ENCODE results near the gene SNRPD2.

Gene SNRPD2

DNA sequence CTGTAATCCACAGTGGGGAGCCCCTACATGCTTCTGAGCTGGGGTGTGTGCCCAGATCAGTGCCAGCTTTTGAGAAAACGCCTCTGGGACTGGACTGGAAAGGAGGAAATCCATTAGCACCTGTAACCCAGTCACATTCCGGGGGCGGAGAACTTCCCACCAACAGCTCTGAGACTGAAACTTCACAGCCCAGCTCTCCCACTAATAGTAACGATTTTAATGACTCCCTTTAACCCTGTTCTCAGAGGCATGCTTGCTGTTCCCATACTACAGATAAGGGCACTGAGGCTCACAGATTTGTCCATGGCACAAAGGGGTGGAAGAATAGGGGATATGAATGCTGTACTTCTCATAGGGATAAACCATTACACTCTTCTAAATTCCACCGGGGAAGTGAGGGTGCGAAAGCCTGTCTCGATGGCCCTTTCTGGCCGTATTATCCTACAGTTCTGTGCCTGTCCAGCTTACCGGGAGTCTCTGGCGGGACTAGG lies 38.1 kb upstream of the SNRPD2 start:
- TF ChIP-seq FOXP2 (optimal IDR thresholded peaks at IDR 0.05; ENCODE audit: borderline replicate concordance, extremely low read depth, extremely low read length, insufficient read depth) (no peak), TAF1 (IDR thresholded peaks at IDR 0.05; ENCODE audit: borderline replicate concordance, insufficient read depth, low read length) (no peak), POLR2AphosphoS5 (IDR thresholded peaks at IDR 0.05; ENCODE audit: low read depth, low read length) (no peak), SIN3A (IDR thresholded peaks at IDR 0.05; ENCODE audit: borderline replicate concordance, insufficient read depth, low read length) (no peak)
- TF ChIP-seq, protein P1, sequence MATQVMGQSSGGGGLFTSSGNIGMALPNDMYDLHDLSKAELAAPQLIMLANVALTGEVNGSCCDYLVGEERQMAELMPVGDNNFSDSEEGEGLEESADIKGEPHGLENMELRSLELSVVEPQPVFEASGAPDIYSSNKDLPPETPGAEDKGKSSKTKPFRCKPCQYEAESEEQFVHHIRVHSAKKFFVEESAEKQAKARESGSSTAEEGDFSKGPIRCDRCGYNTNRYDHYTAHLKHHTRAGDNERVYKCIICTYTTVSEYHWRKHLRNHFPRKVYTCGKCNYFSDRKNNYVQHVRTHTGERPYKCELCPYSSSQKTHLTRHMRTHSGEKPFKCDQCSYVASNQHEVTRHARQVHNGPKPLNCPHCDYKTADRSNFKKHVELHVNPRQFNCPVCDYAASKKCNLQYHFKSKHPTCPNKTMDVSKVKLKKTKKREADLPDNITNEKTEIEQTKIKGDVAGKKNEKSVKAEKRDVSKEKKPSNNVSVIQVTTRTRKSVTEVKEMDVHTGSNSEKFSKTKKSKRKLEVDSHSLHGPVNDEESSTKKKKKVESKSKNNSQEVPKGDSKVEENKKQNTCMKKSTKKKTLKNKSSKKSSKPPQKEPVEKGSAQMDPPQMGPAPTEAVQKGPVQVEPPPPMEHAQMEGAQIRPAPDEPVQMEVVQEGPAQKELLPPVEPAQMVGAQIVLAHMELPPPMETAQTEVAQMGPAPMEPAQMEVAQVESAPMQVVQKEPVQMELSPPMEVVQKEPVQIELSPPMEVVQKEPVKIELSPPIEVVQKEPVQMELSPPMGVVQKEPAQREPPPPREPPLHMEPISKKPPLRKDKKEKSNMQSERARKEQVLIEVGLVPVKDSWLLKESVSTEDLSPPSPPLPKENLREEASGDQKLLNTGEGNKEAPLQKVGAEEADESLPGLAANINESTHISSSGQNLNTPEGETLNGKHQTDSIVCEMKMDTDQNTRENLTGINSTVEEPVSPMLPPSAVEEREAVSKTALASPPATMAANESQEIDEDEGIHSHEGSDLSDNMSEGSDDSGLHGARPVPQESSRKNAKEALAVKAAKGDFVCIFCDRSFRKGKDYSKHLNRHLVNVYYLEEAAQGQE (IDR thresholded peaks at IDR 0.05; ENCODE audit: insufficient read depth in 1 of 2, low read depth in 2 of 2, low read length in 2 of 2) = no peak

DNA sequence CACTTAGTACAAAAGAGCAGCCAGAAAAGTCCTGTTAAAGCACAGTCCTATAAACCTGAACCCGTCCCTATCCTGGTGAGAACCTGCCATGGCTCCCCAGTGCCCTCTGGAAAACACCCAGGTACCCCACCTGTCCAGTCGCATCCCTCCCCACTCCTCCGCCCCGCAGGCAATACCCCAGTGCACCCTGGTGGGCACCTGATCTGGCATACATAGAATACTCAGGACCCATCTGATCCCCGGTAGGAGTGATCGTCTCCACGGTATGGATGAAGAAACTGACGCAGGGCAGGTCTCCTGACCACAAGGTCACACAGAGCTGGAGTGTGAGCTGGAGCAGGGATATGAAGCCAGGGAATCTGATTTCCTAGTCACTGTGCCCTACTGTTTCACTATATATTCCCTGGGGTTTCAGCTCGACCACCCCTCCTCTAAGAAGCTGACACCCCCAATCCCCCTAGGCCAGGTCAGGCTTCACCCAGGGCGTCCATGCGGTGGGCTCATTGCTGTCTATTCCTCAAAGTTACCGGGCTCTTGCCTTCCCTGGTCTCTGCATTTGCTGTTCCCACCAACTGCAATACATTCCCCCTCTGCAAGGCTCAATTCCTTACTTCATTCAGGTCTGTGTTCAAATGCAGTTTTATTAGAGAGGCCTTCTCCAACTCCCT lies 26.4 kb upstream of the SNRPD2 start:
- TF ChIP-seq TAF1 (IDR thresholded peaks at IDR 0.05; ENCODE audit: borderline replicate concordance, insufficient read depth, low read length) (no peak), SIN3A (IDR thresholded peaks at IDR 0.05; ENCODE audit: borderline replicate concordance, insufficient read depth, low read length) (no peak), POLR2AphosphoS5 (IDR thresholded peaks at IDR 0.05; ENCODE audit: low read depth, low read length) (no peak), FOXP2 (optimal IDR thresholded peaks at IDR 0.05; ENCODE audit: borderline replicate concordance, extremely low read depth, extremely low read length, insufficient read depth) (no peak)
- TF ChIP-seq, protein P1 (IDR thresholded peaks at IDR 0.05; ENCODE audit: insufficient read depth in 1 of 2, low read depth in 2 of 2, low read length in 2 of 2) = no peak

DNA sequence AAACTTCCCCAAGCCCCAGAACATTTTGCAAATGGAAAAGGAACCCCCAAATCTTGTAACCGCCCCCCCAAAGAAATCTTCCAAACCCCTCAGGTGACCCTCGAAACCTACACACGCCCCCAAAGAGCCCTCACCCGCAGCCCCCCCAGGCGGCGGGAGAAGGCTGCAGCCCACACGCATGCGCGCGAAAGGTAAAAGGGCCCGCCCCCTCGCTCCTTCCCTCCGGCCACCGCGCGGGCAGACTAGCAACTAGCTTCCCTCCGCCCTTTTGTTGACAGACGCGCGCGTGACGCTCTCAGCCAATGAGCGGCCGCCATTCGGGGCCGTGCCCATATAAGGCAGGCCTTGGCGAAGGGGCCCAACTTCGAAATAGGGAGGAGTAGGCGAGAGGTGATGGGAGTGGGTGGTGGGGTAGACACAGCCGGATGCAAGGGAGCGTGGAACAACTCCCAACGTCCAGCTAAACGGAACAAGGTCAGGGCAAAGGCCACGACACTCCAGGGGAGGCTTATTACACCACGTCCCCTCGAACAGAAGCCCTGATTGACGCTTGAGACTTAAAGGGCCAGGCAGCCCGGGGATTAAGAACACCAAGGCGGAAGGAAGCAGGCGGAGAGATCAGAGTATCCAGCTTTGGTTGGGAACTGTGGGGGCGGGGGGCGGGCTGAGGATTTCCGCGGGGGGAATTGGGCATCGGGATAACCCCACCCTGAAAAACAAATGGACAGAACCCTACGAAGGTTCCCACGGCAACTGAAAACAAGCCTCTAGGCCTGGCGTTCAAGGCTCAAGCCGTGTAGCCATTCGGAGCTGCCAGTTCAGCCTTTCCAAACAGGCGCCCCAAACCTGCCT lies 25.6 kb upstream of the SNRPD2 start:
- peak; percentile 48; the same call in 1 of the 2 replicates for TF ChIP-seq SIN3A (IDR thresholded peaks at IDR 0.05; ENCODE audit: borderline replicate concordance, insufficient read depth, low read length)
- TF ChIP-seq TAF1 (IDR thresholded peaks at IDR 0.05; ENCODE audit: borderline replicate concordance, insufficient read depth, low read length) = peak; percentile 59; the same call in 1 of the 2 replicates
- no peak; the same call in 1 of the 2 replicates for TF ChIP-seq POLR2AphosphoS5 (IDR thresholded peaks at IDR 0.05; ENCODE audit: low read depth, low read length)
- TF ChIP-seq, protein P1 (IDR thresholded peaks at IDR 0.05; ENCODE audit: insufficient read depth in 1 of 2, low read depth in 2 of 2, low read length in 2 of 2) = 0 out of 4 replicates have a peak, but pooled peaks of 1 of the 2 experiments have one; percentile 49
- peak; percentile 99 for TF ChIP-seq FOXP2 (optimal IDR thresholded peaks at IDR 0.05; ENCODE audit: borderline replicate concordance, extremely low read depth, extremely low read length, insufficient read depth)

DNA sequence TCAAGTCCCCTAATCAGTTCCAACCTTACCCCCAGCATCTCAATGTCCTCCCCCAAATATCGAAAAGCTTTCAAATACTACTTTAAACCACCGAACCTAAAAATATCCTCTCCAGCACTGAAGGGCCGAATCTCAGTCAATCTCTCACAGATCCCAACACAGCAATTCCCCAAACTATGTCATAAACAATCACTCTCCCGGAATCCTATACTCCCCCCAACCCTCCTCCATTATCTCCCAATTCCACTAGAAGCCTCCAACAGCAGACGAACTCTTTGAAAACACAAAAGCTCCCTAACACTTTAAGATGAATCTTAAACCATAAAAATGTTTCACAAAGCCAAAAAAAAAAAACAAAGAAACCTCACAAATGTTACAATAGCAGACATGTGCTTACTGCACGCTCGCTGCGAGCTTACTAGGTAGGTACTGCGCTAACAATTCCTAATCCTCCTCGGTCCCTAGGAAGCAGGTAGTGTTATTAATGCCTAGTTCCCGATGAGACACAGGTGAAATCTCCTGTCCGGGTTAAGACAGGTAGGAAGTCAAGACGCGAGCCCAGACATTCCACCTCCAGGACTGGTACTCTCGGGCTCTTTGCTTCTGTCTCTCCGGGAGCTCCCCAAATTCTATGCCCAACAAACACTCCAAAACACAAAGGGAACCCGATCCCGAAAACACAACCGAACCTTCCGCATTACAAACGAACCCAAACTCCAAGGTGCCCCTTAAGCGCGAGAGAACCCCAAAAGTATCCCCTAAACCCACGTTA lies 24.8 kb upstream of the SNRPD2 start:
- TF ChIP-seq SIN3A (IDR thresholded peaks at IDR 0.05; ENCODE audit: borderline replicate concordance, insufficient read depth, low read length) = no peak
- TF ChIP-seq POLR2AphosphoS5 (IDR thresholded peaks at IDR 0.05; ENCODE audit: low read depth, low read length) = no peak
- TF ChIP-seq, protein P1 (IDR thresholded peaks at IDR 0.05; ENCODE audit: insufficient read depth in 1 of 2, low read depth in 2 of 2, low read length in 2 of 2) = no peak
- TF ChIP-seq TAF1 (IDR thresholded peaks at IDR 0.05; ENCODE audit: borderline replicate concordance, insufficient read depth, low read length) = no peak
- TF ChIP-seq FOXP2 (optimal IDR thresholded peaks at IDR 0.05; ENCODE audit: borderline replicate concordance, extremely low read depth, extremely low read length, insufficient read depth) = no peak
